Stimulated activated CD8-positive, alpha-beta memory T cell treated with anti-CD3 and anti-CD28 coated beads, Interleukin-15, amount 100 ng/mL, for 24 hours (primary cell): ENCODE results near the gene FAIM2.

ENCODE experiments used
- DNase-seq: peaks from one replicate; pipeline ENCODE4 v3.0.0-alpha.2; 2020; ENCODE audit warnings: low read depth

Gene FAIM2

GRCh38 chr12:49917166-49917787 is 13.6 kb upstream of the FAIM2 start:
- no peak for DNase-seq

GRCh38 chr12:49916129-49916919 is 12.6 kb upstream of the FAIM2 start:
- DNase-seq, result no peak

GRCh38 chr12:49912345-49913255 is 8.9 kb upstream of the FAIM2 start:
- DNase-seq, result no peak

GRCh38 chr12:49911213-49911605 is 7.5 kb upstream of the FAIM2 start:
- no peak for DNase-seq

GRCh38 chr12:49910331-49911212 is 6.9 kb upstream of the FAIM2 start:
- no peak for DNase-seq

- DNase-seq, result no peak
Measured at GRCh38 chr12:49909826-49910225, 6.1 kb upstream of the FAIM2 start.

GRCh38 chr12:49909356-49909755 is 5.7 kb upstream of the FAIM2 start:
- DNase-seq, result no peak

GRCh38 chr12:49907352-49907751 is 3.7 kb upstream of the FAIM2 start:
- DNase-seq, result no peak

- no peak for DNase-seq
Measured at GRCh38 chr12:49905718-49906314, 2.1 kb upstream of the FAIM2 start.

GRCh38 chr12:49904601-49905000 is 901 bp upstream of the FAIM2 start:
- DNase-seq, result no peak

GRCh38 chr12:49903351-49903699 is 375 bp downstream of the FAIM2 start:
- no peak for DNase-seq

- no peak for DNase-seq
Measured at GRCh38 chr12:49902399-49903350, 1.0 kb downstream of the FAIM2 start.

GRCh38 chr12:49901986-49902385 is 1.7 kb downstream of the FAIM2 start:
- DNase-seq, result no peak

- no peak for DNase-seq
Measured at GRCh38 chr12:49901026-49901425, 2.7 kb downstream of the FAIM2 start.

- DNase-seq, result no peak
Measured at GRCh38 chr12:49900371-49900770, 3.3 kb downstream of the FAIM2 start.

- no peak for DNase-seq
Measured at GRCh38 chr12:49899921-49900320, 3.8 kb downstream of the FAIM2 start.

GRCh38 chr12:49899286-49899843 is 4.3 kb downstream of the FAIM2 start:
- no peak for DNase-seq

- no peak for DNase-seq
Measured at GRCh38 chr12:49897276-49897675, 6.4 kb downstream of the FAIM2 start.

- DNase-seq, result no peak
Measured at GRCh38 chr12:49895773-49896172, 7.9 kb downstream of the FAIM2 start.

- no peak for DNase-seq
Measured at GRCh38 chr12:49894751-49895148, 8.9 kb downstream of the FAIM2 start.
